Loucy (cell line): ENCODE measurements around the gene NARS2.

Experiments
- H2AFZ ChIP-seq: fragments of 200-600 bp; sonication (generic); 2 replicates; pipeline ENCODE4 v1.6.0; 2016; ENCODE audit warnings: antibody characterized with exemption, mild to moderate bottlenecking, low read length, moderate library complexity
- H3F3A ChIP-seq: fragments of 200-600 bp; 2 replicates; pipeline ENCODE4 v1.6.0; 2016; ENCODE audit warnings: antibody characterized with exemption, low read depth, mild to moderate bottlenecking
- H3K27me3 ChIP-seq: fragments of 200-600 bp; sonication (generic); 2 replicates; pipeline ENCODE4 v1.6.1; 2014; ENCODE audit warnings: low read length, mild to moderate bottlenecking; ENCODE audit not compliant: insufficient read depth, poor library complexity, severe bottlenecking
- H3K36me3 ChIP-seq: fragments of 200-600 bp; sonication (generic); 2 replicates; pipeline ENCODE4 v1.6.1; 2016; ENCODE audit warnings: low read length; ENCODE audit not compliant: insufficient read depth
- H3K4me1 ChIP-seq: fragments of 200-600 bp; sonication (generic); 2 replicates; pipeline ENCODE4 v1.5.1; 2014; ENCODE audit warnings: low read length, mild to moderate bottlenecking; ENCODE audit not compliant: insufficient read depth, poor library complexity, severe bottlenecking
- H3K4me2 ChIP-seq: fragments of 200-600 bp; sonication (generic); 2 replicates; pipeline ENCODE4 v1.6.0; 2014; ENCODE audit warnings: antibody characterized with exemption, low read length, low read depth, mild to moderate bottlenecking; ENCODE audit not compliant: poor library complexity, severe bottlenecking
- H3K4me3 ChIP-seq: fragments of 200-600 bp; sonication (generic); 2 replicates; pipeline ENCODE4 v1.5.1; 2014; ENCODE audit warnings: low read length, mild to moderate bottlenecking, mixed read lengths; ENCODE audit not compliant: poor library complexity, severe bottlenecking
- H3K79me2 ChIP-seq: fragments of 200-600 bp; sonication (generic); 2 replicates; pipeline ENCODE4 v1.6.1; 2014; ENCODE audit warnings: low read length; ENCODE audit not compliant: insufficient read depth
- H3K9ac ChIP-seq: fragments of 200-600 bp; sonication (generic); 2 replicates; pipeline ENCODE4 v1.6.0; 2014; ENCODE audit warnings: mild to moderate bottlenecking, low read depth, low read length, moderate library complexity; ENCODE audit not compliant: poor library complexity, severe bottlenecking
- H3K9me2 ChIP-seq: fragments of 200-600 bp; sonication (generic); replicated peaks from 2 replicates; pipeline ENCODE4 v1.6.1; 2016; ENCODE audit warnings: low read depth, low read length, mixed read lengths
- H3K9me3 ChIP-seq: fragments of 200-600 bp; sonication (generic); 2 replicates; pipeline ENCODE4 v1.6.1; 2014; ENCODE audit warnings: mild to moderate bottlenecking, antibody characterized with exemption, low read length, low read depth; ENCODE audit not compliant: insufficient read depth
- H4K20me1 ChIP-seq: fragments of 200-600 bp; sonication (generic); 2 replicates; pipeline ENCODE4 v1.6.0; 2014; ENCODE audit warnings: antibody characterized with exemption, low read length, mild to moderate bottlenecking; ENCODE audit not compliant: insufficient read depth, poor library complexity, severe bottlenecking
- CTCF ChIP-seq: fragments of 200-600 bp; sonication (generic); conservative IDR thresholded peaks from 2 replicates; pipeline ENCODE4 v1.5.1; 2014; ENCODE audit warnings: mild to moderate bottlenecking, antibody characterized with exemption, low read length
- EZH2phosphoT487 ChIP-seq: fragments of 200-600 bp; IDR thresholded peaks from 2 replicates; pipeline ENCODE4 v1.6.1; 2018; ENCODE audit warnings: antibody characterized with exemption, mild to moderate bottlenecking, moderate library complexity, borderline replicate concordance

NARS2 gene

GRCh38 chr11:78574386-78575381, at the start of gene NARS2:
Gene NARS2 (minus strand): TSS chr11:78574864. CDS start chr11:78574488, 376 bp downstream.
- Histone ChIP-seq H3F3A (no peaks in the 10 kb centered on the region), H2AFZ (peak within 1 kb of the TSS; percentile 100), H3K79me2 (peaks cover 37% of the 10 kb centered on the region), H3K4me3 (peak within 1 kb of the TSS; percentile 85), H3K9ac (peak within 1 kb of the TSS; percentile 76), H3K9me3 (no peaks in the 10 kb centered on the region), H3K4me1 (peaks cover 31% of the 10 kb centered on the region), H4K20me1 (peaks cover 9% of the 10 kb centered on the region), H3K36me3 (no peaks in the 10 kb centered on the region), H3K9me2 (no peaks in the 10 kb centered on the region), H3K27me3 (no peaks in the 10 kb centered on the region), H3K4me2 (peak within 1 kb of the TSS; percentile 85)
- TF ChIP-seq EZH2phosphoT487 (no peak), CTCF (no peak)

- no peak overlapping the region for H3K9ac ChIP-seq
- no peaks in the 10 kb centered on the region for H3K4me1 ChIP-seq
- no peaks in the 10 kb centered on the region for H4K20me1 ChIP-seq
- no peaks in the 10 kb centered on the region for H3K9me3 ChIP-seq
- TF ChIP-seq CTCF = no peak
- no peak for TF ChIP-seq EZH2phosphoT487
- no peaks in the 10 kb centered on the region for H3K9me2 ChIP-seq
- no peaks in the 10 kb centered on the region for H3K36me3 ChIP-seq
- no peaks in the 10 kb centered on the region for H3K27me3 ChIP-seq
- H2AFZ ChIP-seq = no peak overlapping the region
- H3F3A ChIP-seq = no peaks in the 10 kb centered on the region
- H3K79me2 ChIP-seq = no peaks in the 10 kb centered on the region
- H3K4me3 ChIP-seq = no peak overlapping the region
- H3K4me2 ChIP-seq = no peak overlapping the region
These were observed 48.0 kb upstream of the NARS2 start for GRCh38 chr11:78622666-78623065.

- Histone ChIP-seq H3K9me3 (no peaks in the 10 kb centered on the region), H3K9ac (no peak overlapping the region), H3K79me2 (no peaks in the 10 kb centered on the region), H3K4me3 (no peak overlapping the region), H3K4me2 (no peak overlapping the region), H3K4me1 (no peaks in the 10 kb centered on the region), H4K20me1 (no peaks in the 10 kb centered on the region), H3K36me3 (no peaks in the 10 kb centered on the region), H3K9me2 (no peaks in the 10 kb centered on the region), H3K27me3 (no peaks in the 10 kb centered on the region), H2AFZ (no peak overlapping the region), H3F3A (no peaks in the 10 kb centered on the region)
- TF ChIP-seq EZH2phosphoT487 (no peak), CTCF (no peak)
These were observed 45.5 kb upstream of the NARS2 start for GRCh38 chr11:78620159-78620558.
